ENCODE results near the gene RPS21. TPM values are rescaled to one million over a fixed set of nuclear protein-coding genes. Genes with fewer than 3 reads are reported as not detected.

RPS21 gene
- total RNA-seq, 2 experiments from 2014 or later: 1,751 to 1,764 TPM

GRCh38 chr20:62349556-62350097 lies 37.3 kb upstream of the RPS21 start:
- peaks cover 11% of the 10 kb centered on the region for H3K9me3 Mint-ChIP-seq
- CTCF ChIA-PET: interaction anchor here (0.6 kb wide), 1 partner anchor 47 kb away, joined by 4 read pairs; no protein-coding TSS in a partner anchor
- DNase-seq: no peak
- H3K36me3 Mint-ChIP-seq (ENCODE audit: low read depth): no peaks in the 10 kb centered on the region
- no peak overlapping the region for H3K4me3 Mint-ChIP-seq
- POLR2A ChIA-PET: no interaction called here
- H3K4me1 Mint-ChIP-seq: no peaks in the 10 kb centered on the region
- H3K27ac Mint-ChIP-seq: no peak overlapping the region
- H3K27me3 Mint-ChIP-seq: no peaks in the 10 kb centered on the region

GRCh38 chr20:62350098-62350628 lies 36.7 kb upstream of the RPS21 start:
- H3K27me3 Mint-ChIP-seq: no peaks in the 10 kb centered on the region
- H3K36me3 Mint-ChIP-seq (ENCODE audit: low read depth): no peaks in the 10 kb centered on the region
- no peak overlapping the region for H3K4me3 Mint-ChIP-seq
- CTCF ChIA-PET: interaction anchor here (0.6 kb wide), 1 partner anchor 48 kb away, joined by 4 read pairs; no protein-coding TSS in a partner anchor
- POLR2A ChIA-PET: no interaction called here
- H3K4me1 Mint-ChIP-seq: no peaks in the 10 kb centered on the region
- peaks cover 11% of the 10 kb centered on the region for H3K9me3 Mint-ChIP-seq
- H3K27ac Mint-ChIP-seq: no peak overlapping the region
- DNase-seq: no peak

GRCh38 chr20:62350629-62351422 lies 36.1 kb upstream of the RPS21 start:
- ChIA-PET CTCF (no interaction called here), POLR2A (no interaction called here)
- H3K36me3 Mint-ChIP-seq (ENCODE audit: low read depth): no peaks in the 10 kb centered on the region
- H3K9me3 Mint-ChIP-seq: peaks cover 11% of the 10 kb centered on the region
- no peak overlapping the region for H3K4me3 Mint-ChIP-seq
- DNase-seq: no peak
- H3K27ac Mint-ChIP-seq: no peak overlapping the region
- H3K27me3 Mint-ChIP-seq: no peaks in the 10 kb centered on the region
- H3K4me1 Mint-ChIP-seq: no peaks in the 10 kb centered on the region

- no peaks in the 10 kb centered on the region for H3K36me3 Mint-ChIP-seq (ENCODE audit: low read depth)
- no peak overlapping the region for H3K4me3 Mint-ChIP-seq
- ChIA-PET POLR2A (no interaction called here), CTCF (no interaction called here)
- H3K27ac Mint-ChIP-seq: no peak overlapping the region
- H3K9me3 Mint-ChIP-seq: peaks cover 11% of the 10 kb centered on the region
- H3K4me1 Mint-ChIP-seq: no peaks in the 10 kb centered on the region
- no peaks in the 10 kb centered on the region for H3K27me3 Mint-ChIP-seq
- DNase-seq: no peak
Measured at GRCh38 chr20:62351469-62352401, 35.2 kb upstream of the RPS21 start.

- CTCF ChIA-PET: no interaction called here
- no peak for DNase-seq
- Mint-ChIP-seq H3K27ac (no peak overlapping the region), H3K4me3 (no peak overlapping the region), H3K27me3 (no peaks in the 10 kb centered on the region), H3K36me3 (ENCODE audit: low read depth) (no peaks in the 10 kb centered on the region), H3K9me3 (peaks cover 11% of the 10 kb centered on the region), H3K4me1 (no peaks in the 10 kb centered on the region)
- POLR2A ChIA-PET: no interaction called here
Measured at GRCh38 chr20:62352402-62353288, 34.3 kb upstream of the RPS21 start.

GRCh38 chr20:62353289-62354030 lies 33.4 kb upstream of the RPS21 start:
- Mint-ChIP-seq H3K27me3 (no peaks in the 10 kb centered on the region), H3K4me3 (no peak overlapping the region), H3K4me1 (no peaks in the 10 kb centered on the region), H3K9me3 (peaks cover 6% of the 10 kb centered on the region), H3K36me3 (ENCODE audit: low read depth) (no peaks in the 10 kb centered on the region), H3K27ac (no peak overlapping the region)
- ChIA-PET POLR2A (no interaction called here), CTCF (no interaction called here)
- no peak for DNase-seq

- H3K27me3 Mint-ChIP-seq: no peaks in the 10 kb centered on the region
- CTCF ChIA-PET: no interaction called here
Measured at GRCh38 chr20:62354031-62354808, 32.7 kb upstream of the RPS21 start.

GRCh38 chr20:62354811-62355341 lies 32.0 kb upstream of the RPS21 start:
- Mint-ChIP-seq H3K27ac (no peak overlapping the region), H3K4me3 (no peak overlapping the region), H3K27me3 (no peaks in the 10 kb centered on the region), H3K36me3 (ENCODE audit: low read depth) (no peaks in the 10 kb centered on the region), H3K4me1 (no peaks in the 10 kb centered on the region), H3K9me3 (no peaks in the 10 kb centered on the region)
- ChIA-PET CTCF (no interaction called here), POLR2A (no interaction called here)
- no peak for DNase-seq

More at GRCh38 chr20:62354031-62354808, 32.7 kb upstream of the RPS21 start:
- no peak for DNase-seq
- POLR2A ChIA-PET: no interaction called here
- Mint-ChIP-seq H3K9me3 (peaks cover 2% of the 10 kb centered on the region), H3K27ac (no peak overlapping the region), H3K4me1 (no peaks in the 10 kb centered on the region), H3K4me3 (no peak overlapping the region), H3K36me3 (ENCODE audit: low read depth) (no peaks in the 10 kb centered on the region)

- no peak overlapping the region for H3K27ac Mint-ChIP-seq
- POLR2A ChIA-PET: no interaction called here
- no peaks in the 10 kb centered on the region for H3K27me3 Mint-ChIP-seq
- no peak for DNase-seq
- H3K9me3 Mint-ChIP-seq: no peaks in the 10 kb centered on the region
- H3K36me3 Mint-ChIP-seq (ENCODE audit: low read depth): no peaks in the 10 kb centered on the region
- H3K4me3 Mint-ChIP-seq: no peak overlapping the region
- H3K4me1 Mint-ChIP-seq: no peaks in the 10 kb centered on the region
- CTCF ChIA-PET: no interaction called here
Measured at GRCh38 chr20:62355516-62355877, 31.4 kb upstream of the RPS21 start.

- Mint-ChIP-seq H3K36me3 (ENCODE audit: low read depth) (no peaks in the 10 kb centered on the region), H3K27me3 (no peaks in the 10 kb centered on the region), H3K27ac (no peak overlapping the region), H3K4me3 (no peak overlapping the region), H3K9me3 (no peaks in the 10 kb centered on the region), H3K4me1 (no peaks in the 10 kb centered on the region)
- POLR2A ChIA-PET: no interaction called here
- no peak for DNase-seq
- CTCF ChIA-PET: no interaction called here
Measured at GRCh38 chr20:62355878-62356588, 30.9 kb upstream of the RPS21 start.

GRCh38 chr20:62356589-62357186 lies 30.2 kb upstream of the RPS21 start:
- CTCF ChIA-PET: no interaction called here
- H3K4me3 Mint-ChIP-seq: no peak overlapping the region

More at GRCh38 chr20:62356589-62357186, 30.2 kb upstream of the RPS21 start:
- no peaks in the 10 kb centered on the region for H3K4me1 Mint-ChIP-seq
- H3K27me3 Mint-ChIP-seq: no peaks in the 10 kb centered on the region
- POLR2A ChIA-PET: no interaction called here
- DNase-seq: no peak
- H3K36me3 Mint-ChIP-seq (ENCODE audit: low read depth): no peaks in the 10 kb centered on the region
- no peak overlapping the region for H3K27ac Mint-ChIP-seq
- H3K9me3 Mint-ChIP-seq: no peaks in the 10 kb centered on the region
